Breast epithelium (tissue), 3 donors: ENCODE measurements around the gene ACER3.

Source experiments
- CTCF ChIP-seq, 3 donors: fragments of 450-650 bp; IDR thresholded peaks; one replicate each; pipeline ENCODE4 v1.5.1; 2016 to 2017; ENCODE audit warnings: antibody characterized with exemption in 3 of 3, mild to moderate bottlenecking in 3 of 3, moderate library complexity in 3 of 3
- POLR2A ChIP-seq: fragments of 450-650 bp; IDR thresholded peaks from one replicate; pipeline ENCODE4 v1.6.1; 2016; ENCODE audit warnings: antibody characterized with exemption, mild to moderate bottlenecking, moderate library complexity
- POLR2AphosphoS5 ChIP-seq, 3 donors: sonication (generic); formaldehyde crosslinking; IDR thresholded peaks; one replicate each; pipeline ENCODE4 v1.6.1; 2017; ENCODE audit warnings: antibody characterized with exemption in 3 of 3

- TF ChIP-seq CTCF (IDR thresholded peaks at IDR 0.05) (no peak), POLR2AphosphoS5 (IDR thresholded peaks at IDR 0.05) (no peak), POLR2A (no peak)
These were observed 142.1 kb downstream of the ACER3 start for GRCh38 chr11:77002776-77003175.
